Prostate gland (tissue), 2 donors: ENCODE measurements around the gene PIK3R6. TPM values are rescaled to one million over a fixed set of nuclear protein-coding genes. Genes with fewer than 3 reads are reported as not detected.

Source experiments
- DNase-seq: peaks from one replicate; pipeline ENCODE4 v3.0.0-alpha.2; 2019; ENCODE audit warnings: low spot score
- H3K27ac ChIP-seq, 2 donors: fragments of 200-600 bp; sonication (generic); 2 replicates each; pipeline ENCODE4 v1.5.1; 2017 to 2019
- H3K27me3 ChIP-seq: fragments of 200-600 bp; sonication (generic); replicated peaks from 2 replicates; pipeline ENCODE4 v1.5.1; 2019; ENCODE audit not compliant: insufficient read depth
- H3K36me3 ChIP-seq, 2 donors: fragments of 200-600 bp; sonication (generic); 1 replicate in 1 of 2; 2 replicates in 1 of 2; pipeline versions ENCODE4 v1.5.1 to v1.8.1; 2017 to 2019
- H3K4me1 ChIP-seq: fragments of 200-600 bp; sonication (generic); replicated peaks from 2 replicates; pipeline ENCODE4 v1.5.1; 2019
- H3K4me3 ChIP-seq, 2 donors: fragments of 200-600 bp; sonication (generic); 2 replicates each; pipeline ENCODE4 v1.5.1; 2017 to 2019
- H3K9me3 ChIP-seq: fragments of 200-600 bp; sonication (generic); 2 replicates; pipeline ENCODE4 v1.5.1; 2017
- POLR2A ChIP-seq: fragments of 450-650 bp; IDR thresholded peaks from one replicate; pipeline ENCODE4 v1.6.1; 2016; ENCODE audit warnings: antibody characterized with exemption, mild to moderate bottlenecking
- POLR2AphosphoS5 ChIP-seq: sonication (generic); formaldehyde crosslinking; IDR thresholded peaks from one replicate; pipeline ENCODE4 v1.6.1; 2017; ENCODE audit warnings: antibody characterized with exemption
- WGBS: methylation state at CpG from one replicate; pipeline ENCODE4 v1.1.5; 2018; 5-methylcytosine and 5-hydroxymethylcytosine counted together
- intact Hi-C: fragments of 100-400 bp; cut with DNase I; formaldehyde crosslinking; loops from one replicate; pipeline ENCODE4 v1.14.2; 2022
- total RNA-seq, 2 donors: library from RNA; depleted of rRNA; stranded (reverse); fragments of >200 nt; gene quantifications; one replicate each; pipeline ENCODE4 v1.1.0, GENCODE V29; 2016
- TF ChIP-seq, protein P1 (sequence below), 4 experiments: fragments of 200-600 bp in 2 of 4; fragments of 450-650 bp in 2 of 4; sonication (generic) in 2 of 4; IDR thresholded peaks; 1 replicate in 3 of 4; 2 replicates in 1 of 4; pipeline ENCODE4 v1.5.1; 2016 to 2019; ENCODE audit warnings: antibody characterized with exemption in 4 of 4, mild to moderate bottlenecking in 2 of 4, moderate library complexity in 2 of 4

PIK3R6 gene
- total RNA-seq, 2 donors from 2014 or later, result 0.18 to 2.6 TPM

DNA sequence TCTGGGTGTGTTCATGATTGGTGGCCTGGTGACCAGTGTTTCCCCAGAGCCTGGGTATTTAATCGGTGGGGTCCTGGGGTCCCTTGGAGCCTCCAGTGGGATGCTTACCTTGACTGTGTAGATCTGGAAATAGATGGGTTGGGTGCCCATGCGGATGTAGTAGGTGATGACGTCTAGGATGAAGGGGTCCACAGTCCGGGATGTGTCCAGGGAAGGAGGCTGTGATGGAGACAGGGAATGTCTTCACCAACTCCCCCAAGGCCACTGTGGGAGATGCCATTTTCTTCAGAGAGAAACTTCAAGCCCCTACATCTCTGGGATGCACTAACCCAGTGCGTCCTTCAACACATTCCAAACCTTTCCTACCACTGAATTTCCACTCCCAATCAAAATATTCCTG is 44.2 kb downstream of the PIK3R6 start:
- no peaks in the 10 kb centered on the region for H3K4me1 ChIP-seq
- no peak overlapping the region for H3K27ac ChIP-seq
- H3K4me3 ChIP-seq, result no peak overlapping the region
- no peaks in the 10 kb centered on the region for H3K9me3 ChIP-seq
- intact Hi-C loops, result no loop called here
- H3K36me3 ChIP-seq, result no peaks in the 10 kb centered on the region
- WGBS, result 95% methylated on average over 5 of the region's 5 CpGs
- no peak for DNase-seq
- peaks cover 4% of the 10 kb centered on the region for H3K27me3 ChIP-seq
- TF ChIP-seq POLR2A, result no peak
- TF ChIP-seq POLR2AphosphoS5, result no peak
- TF ChIP-seq, protein P1, sequence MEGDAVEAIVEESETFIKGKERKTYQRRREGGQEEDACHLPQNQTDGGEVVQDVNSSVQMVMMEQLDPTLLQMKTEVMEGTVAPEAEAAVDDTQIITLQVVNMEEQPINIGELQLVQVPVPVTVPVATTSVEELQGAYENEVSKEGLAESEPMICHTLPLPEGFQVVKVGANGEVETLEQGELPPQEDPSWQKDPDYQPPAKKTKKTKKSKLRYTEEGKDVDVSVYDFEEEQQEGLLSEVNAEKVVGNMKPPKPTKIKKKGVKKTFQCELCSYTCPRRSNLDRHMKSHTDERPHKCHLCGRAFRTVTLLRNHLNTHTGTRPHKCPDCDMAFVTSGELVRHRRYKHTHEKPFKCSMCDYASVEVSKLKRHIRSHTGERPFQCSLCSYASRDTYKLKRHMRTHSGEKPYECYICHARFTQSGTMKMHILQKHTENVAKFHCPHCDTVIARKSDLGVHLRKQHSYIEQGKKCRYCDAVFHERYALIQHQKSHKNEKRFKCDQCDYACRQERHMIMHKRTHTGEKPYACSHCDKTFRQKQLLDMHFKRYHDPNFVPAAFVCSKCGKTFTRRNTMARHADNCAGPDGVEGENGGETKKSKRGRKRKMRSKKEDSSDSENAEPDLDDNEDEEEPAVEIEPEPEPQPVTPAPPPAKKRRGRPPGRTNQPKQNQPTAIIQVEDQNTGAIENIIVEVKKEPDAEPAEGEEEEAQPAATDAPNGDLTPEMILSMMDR (IDR thresholded peaks at IDR 0.05), result no peak

DNA sequence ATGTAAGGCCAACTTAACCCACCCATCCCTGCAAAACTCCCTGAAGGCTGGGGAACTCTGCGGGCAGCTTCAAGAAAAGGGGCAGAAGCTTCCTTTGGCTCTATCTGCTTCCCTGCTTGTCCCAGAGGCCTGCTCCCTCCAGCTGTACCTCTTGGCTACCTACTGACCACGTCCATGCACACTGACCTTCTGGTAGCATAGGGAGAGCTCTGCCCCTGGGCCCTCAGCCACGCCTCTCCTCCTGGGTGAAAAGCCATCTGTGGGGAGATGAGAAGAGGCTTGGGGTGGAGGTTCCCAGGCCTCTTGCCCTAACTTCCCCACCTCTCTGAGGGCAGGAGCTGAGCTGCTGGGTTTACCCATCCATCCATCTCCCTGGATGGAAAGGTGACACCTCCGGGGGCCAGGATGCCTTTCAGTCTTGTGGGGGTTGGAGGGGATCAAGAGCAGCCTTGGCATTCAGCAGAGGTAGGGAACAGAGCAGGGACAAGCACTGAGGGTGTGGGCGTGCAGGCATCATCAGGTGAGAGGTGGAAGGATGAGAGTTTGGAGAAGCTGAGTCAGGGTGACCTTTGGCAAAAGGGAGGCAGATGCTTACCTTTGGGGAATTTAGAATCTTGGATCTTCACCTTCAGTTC is 45.0 kb downstream of the PIK3R6 start:
- TF ChIP-seq POLR2AphosphoS5 (no peak), POLR2A (no peak)
- TF ChIP-seq, protein P1 (IDR thresholded peaks at IDR 0.05), result no peak
- WGBS, result 86% methylated on average over 5 of the region's 5 CpGs
- H3K36me3 ChIP-seq, result no peaks in the 10 kb centered on the region
- H3K4me3 ChIP-seq, result no peak overlapping the region
- peaks cover 4% of the 10 kb centered on the region for H3K27me3 ChIP-seq
- no peak overlapping the region for H3K27ac ChIP-seq
- H3K9me3 ChIP-seq, result no peaks in the 10 kb centered on the region
- intact Hi-C loops, result no loop called here
- no peaks in the 10 kb centered on the region for H3K4me1 ChIP-seq
- DNase-seq, result no peak

- H3K4me1 ChIP-seq, result no peaks in the 10 kb centered on the region
- H3K9me3 ChIP-seq, result no peaks in the 10 kb centered on the region
- no peak for DNase-seq
- no peak for TF ChIP-seq POLR2AphosphoS5
- TF ChIP-seq POLR2A, result no peak
- TF ChIP-seq, protein P1 (IDR thresholded peaks at IDR 0.05), result no peak
- H3K36me3 ChIP-seq, result no peaks in the 10 kb centered on the region
- intact Hi-C loops, result no loop called here
- H3K27ac ChIP-seq, result no peak overlapping the region
- H3K27me3 ChIP-seq, result peaks cover 4% of the 10 kb centered on the region
- H3K4me3 ChIP-seq, result no peak overlapping the region
- 82% methylated on average over 10 of the region's 10 CpGs for WGBS
Measured at GRCh38 chr17:8821446-8822105, 45.9 kb downstream of the PIK3R6 start.

- intact Hi-C loops, result no loop called here
- Histone ChIP-seq H3K27ac (no peak overlapping the region), H3K4me1 (no peaks in the 10 kb centered on the region), H3K27me3 (peaks cover 4% of the 10 kb centered on the region), H3K9me3 (no peaks in the 10 kb centered on the region), H3K36me3 (no peaks in the 10 kb centered on the region), H3K4me3 (no peak overlapping the region)
- TF ChIP-seq, protein P1 (IDR thresholded peaks at IDR 0.05), result no peak
- TF ChIP-seq POLR2A (no peak), POLR2AphosphoS5 (no peak)
- 69% methylated on average over 8 of the region's 8 CpGs for WGBS
- no peak for DNase-seq
Measured at GRCh38 chr17:8820311-8821010, 47.0 kb downstream of the PIK3R6 start.
